ENCODE measurements around the gene TXNL4A.

Gene TXNL4A

GRCh38 chr18:79940126-79940813 is 48.1 kb downstream of the TXNL4A start:
- DNase-seq (ENCODE audit: low spot score in 2 of 2) = no peak
- Mint-ChIP-seq H3K27ac (no peak overlapping the region), H3K4me3 (no peak overlapping the region), H3K9me3 (peaks cover 7% of the 10 kb centered on the region), H3K36me3 (peaks cover 44% of the 10 kb centered on the region), H3K4me1 (peaks cover 42% of the 10 kb centered on the region)
- ATAC-seq = no peak

- peaks cover 30% of the 10 kb centered on the region for H3K4me1 Mint-ChIP-seq
- peaks cover 44% of the 10 kb centered on the region for H3K36me3 Mint-ChIP-seq
- ATAC-seq (no peak), DNase-seq (ENCODE audit: low spot score in 2 of 2) (no peak)
- peaks cover 7% of the 10 kb centered on the region for H3K9me3 Mint-ChIP-seq
- H3K4me3 Mint-ChIP-seq = no peak overlapping the region
- no peak overlapping the region for H3K27ac Mint-ChIP-seq
These were observed 49.3 kb downstream of the TXNL4A start for GRCh38 chr18:79939096-79939495.

GRCh38 chr18:79938196-79938595 is 50.2 kb downstream of the TXNL4A start:
- DNase-seq (ENCODE audit: low spot score in 2 of 2) (no peak), ATAC-seq (no peak)
- Mint-ChIP-seq H3K36me3 (peaks cover 51% of the 10 kb centered on the region), H3K4me1 (peaks cover 27% of the 10 kb centered on the region), H3K9me3 (peaks cover 13% of the 10 kb centered on the region), H3K4me3 (no peak overlapping the region), H3K27ac (no peak overlapping the region)

GRCh38 chr18:79937103-79937860 is 51.1 kb downstream of the TXNL4A start:
- H3K36me3 Mint-ChIP-seq = peaks cover 48% of the 10 kb centered on the region
- H3K27ac Mint-ChIP-seq = no peak overlapping the region
- no peak overlapping the region for H3K4me3 Mint-ChIP-seq
- ATAC-seq = no peak
- peaks cover 27% of the 10 kb centered on the region for H3K4me1 Mint-ChIP-seq
- no peak for DNase-seq (ENCODE audit: low spot score in 2 of 2)
- peaks cover 19% of the 10 kb centered on the region for H3K9me3 Mint-ChIP-seq

GRCh38 chr18:79936641-79937040 is 51.7 kb downstream of the TXNL4A start:
- ATAC-seq = no peak
- peaks cover 45% of the 10 kb centered on the region for H3K36me3 Mint-ChIP-seq

GRCh38 chr18:79935925-79936324 is 52.4 kb downstream of the TXNL4A start:
- H3K36me3 Mint-ChIP-seq = peaks cover 50% of the 10 kb centered on the region
- ATAC-seq (no peak), DNase-seq (ENCODE audit: low spot score in 2 of 2) (no peak)
- H3K27ac Mint-ChIP-seq = no peak overlapping the region
- H3K9me3 Mint-ChIP-seq = peaks cover 29% of the 10 kb centered on the region
- peaks cover 27% of the 10 kb centered on the region for H3K4me1 Mint-ChIP-seq
- H3K4me3 Mint-ChIP-seq = no peak overlapping the region

More at GRCh38 chr18:79936641-79937040, 51.7 kb downstream of the TXNL4A start:
- Mint-ChIP-seq H3K27ac (no peak overlapping the region), H3K4me3 (no peak overlapping the region), H3K4me1 (peaks cover 27% of the 10 kb centered on the region), H3K9me3 (peaks cover 23% of the 10 kb centered on the region)
- DNase-seq (ENCODE audit: low spot score in 2 of 2) = no peak

- peaks cover 27% of the 10 kb centered on the region for H3K4me1 Mint-ChIP-seq
- H3K27ac Mint-ChIP-seq = no peak overlapping the region
- ATAC-seq = no peak
- no peak for DNase-seq (ENCODE audit: low spot score in 2 of 2)
- H3K9me3 Mint-ChIP-seq = peaks cover 32% of the 10 kb centered on the region
- peaks cover 52% of the 10 kb centered on the region for H3K36me3 Mint-ChIP-seq
- H3K4me3 Mint-ChIP-seq = no peak overlapping the region
These were observed 52.9 kb downstream of the TXNL4A start for GRCh38 chr18:79935499-79935898.

- peaks cover 26% of the 10 kb centered on the region for H3K4me1 Mint-ChIP-seq
These were observed 53.3 kb downstream of the TXNL4A start for GRCh38 chr18:79935098-79935480.

GRCh38 chr18:79934311-79935097 is 53.9 kb downstream of the TXNL4A start:
- Mint-ChIP-seq H3K9me3 (peaks cover 41% of the 10 kb centered on the region), H3K4me3 (no peak overlapping the region), H3K27ac (no peak overlapping the region), H3K4me1 (peaks cover 21% of the 10 kb centered on the region), H3K36me3 (peaks cover 61% of the 10 kb centered on the region)
- no peak for ATAC-seq
- no peak for DNase-seq (ENCODE audit: low spot score in 2 of 2)

More at GRCh38 chr18:79935098-79935480, 53.3 kb downstream of the TXNL4A start:
- Mint-ChIP-seq H3K27ac (no peak overlapping the region), H3K9me3 (peaks cover 36% of the 10 kb centered on the region), H3K36me3 (peaks cover 55% of the 10 kb centered on the region), H3K4me3 (no peak overlapping the region)
- no peak for ATAC-seq
- no peak for DNase-seq (ENCODE audit: low spot score in 2 of 2)

- Mint-ChIP-seq H3K27ac (no peak overlapping the region), H3K4me1 (peaks cover 26% of the 10 kb centered on the region), H3K36me3 (peaks cover 64% of the 10 kb centered on the region), H3K9me3 (peaks cover 47% of the 10 kb centered on the region), H3K4me3 (no peak overlapping the region)
- DNase-seq (ENCODE audit: low spot score in 2 of 2) (no peak), ATAC-seq (no peak)
These were observed 54.6 kb downstream of the TXNL4A start for GRCh38 chr18:79933765-79934164.

GRCh38 chr18:79932907-79933306 is 55.5 kb downstream of the TXNL4A start:
- H3K36me3 Mint-ChIP-seq = peaks cover 57% of the 10 kb centered on the region
- no peak overlapping the region for H3K27ac Mint-ChIP-seq
- no peak for DNase-seq (ENCODE audit: low spot score in 2 of 2)
- no peak for ATAC-seq
- H3K9me3 Mint-ChIP-seq = peaks cover 49% of the 10 kb centered on the region
- no peak overlapping the region for H3K4me3 Mint-ChIP-seq
- H3K4me1 Mint-ChIP-seq = peaks cover 26% of the 10 kb centered on the region

GRCh38 chr18:79931475-79931874 is 56.9 kb downstream of the TXNL4A start:
- Mint-ChIP-seq H3K9me3 (peaks cover 49% of the 10 kb centered on the region), H3K4me1 (peaks cover 25% of the 10 kb centered on the region), H3K27ac (no peak overlapping the region), H3K36me3 (peaks cover 57% of the 10 kb centered on the region), H3K4me3 (no peak overlapping the region)
- ATAC-seq (no peak), DNase-seq (ENCODE audit: low spot score in 2 of 2) (no peak)

- Mint-ChIP-seq H3K36me3 (peaks cover 48% of the 10 kb centered on the region), H3K27ac (no peak overlapping the region), H3K9me3 (peaks cover 43% of the 10 kb centered on the region), H3K4me1 (peaks cover 15% of the 10 kb centered on the region), H3K4me3 (no peak overlapping the region)
- DNase-seq (ENCODE audit: low spot score in 2 of 2) = no peak
- no peak for ATAC-seq
These were observed 58.2 kb downstream of the TXNL4A start for GRCh38 chr18:79930020-79930642.

GRCh38 chr18:79928563-79928960 is 59.8 kb downstream of the TXNL4A start:
- H3K9me3 Mint-ChIP-seq = peaks cover 39% of the 10 kb centered on the region
- DNase-seq (ENCODE audit: low spot score in 2 of 2) (no peak), ATAC-seq (no peak)
- H3K4me1 Mint-ChIP-seq = peaks cover 15% of the 10 kb centered on the region
- peaks cover 50% of the 10 kb centered on the region for H3K36me3 Mint-ChIP-seq
- H3K27ac Mint-ChIP-seq = no peak overlapping the region
- H3K4me3 Mint-ChIP-seq = no peak overlapping the region
